NT2/D1 (cell line): Measurements from ENCODE around the gene HOPX.

Experiments used
- SUZ12 ChIP-seq: IDR thresholded peaks from 2 replicates; pipeline ENCODE4 v1.6.1; 2011; ENCODE audit not compliant: insufficient read length, insufficient read depth; ENCODE audit errors: extremely low read depth
- YY1 ChIP-seq: IDR thresholded peaks from 2 replicates; pipeline ENCODE4 v1.6.1; 2011; ENCODE audit not compliant: insufficient read length, insufficient read depth
- ZNF274 ChIP-seq: IDR thresholded peaks from 2 replicates; pipeline ENCODE4 v1.6.1; 2011; ENCODE audit warnings: mild to moderate bottlenecking, low read depth, low read length

DNA sequence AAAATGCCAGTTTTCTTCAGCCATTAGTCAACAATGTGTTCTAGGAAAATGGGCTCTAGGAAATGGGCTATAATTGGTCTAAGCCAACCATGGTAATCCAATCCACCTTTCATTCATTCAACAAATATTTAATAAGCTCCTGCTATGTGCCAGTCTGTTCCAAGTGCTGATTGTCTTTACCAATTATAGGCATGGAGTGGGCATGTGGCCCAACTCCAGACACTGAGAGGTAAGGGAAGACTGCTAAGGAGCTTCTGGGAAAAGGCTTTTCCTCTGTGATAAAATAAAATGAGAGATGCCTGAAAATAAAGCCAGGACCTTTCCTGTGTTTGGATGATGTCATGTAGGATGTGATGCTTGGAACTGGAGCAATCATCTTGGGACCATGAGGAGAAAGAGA, 43.3 kb downstream of the HOPX start:
- no peak for TF ChIP-seq ZNF274
- no peak for TF ChIP-seq YY1
- no peak for TF ChIP-seq SUZ12
